Heart right ventricle (tissue), 16 donors: ENCODE data around the gene UBTD1. TPM values are rescaled to one million over a fixed set of nuclear protein-coding genes. Genes with fewer than 3 reads are reported as not detected.

Experiments used
- ATAC-seq, 8 donors: fragments of 200-7000 bp; cut with Tn5 transposase; one replicate each; pipeline ENCODE4 v1.9.1; 2020; ENCODE audit warnings: mild to moderate bottlenecking in 8 of 8, moderate library complexity in 8 of 8, moderate number of reproducible peaks in 1 of 8
- DNase-seq, 2 donors: peaks; one replicate each; pipeline ENCODE4 v3.0.0-alpha.2; 2020
- H3K27ac ChIP-seq, 10 donors: fragments of 200-600 bp; sonication (generic) in 2 of 10; one replicate each; pipeline versions ENCODE4 v1.5.0 to v1.8.0; 2020 to 2022; ENCODE audit warnings: mild to moderate bottlenecking in 3 of 10
- H3K27me3 ChIP-seq, 7 donors: fragments of 200-600 bp; one replicate each; pipeline ENCODE4 v1.8.0; 2021 to 2022; ENCODE audit warnings: mild to moderate bottlenecking in 2 of 7
- H3K36me3 ChIP-seq, 9 donors: fragments of 200-600 bp; sonication (generic) in 1 of 9; one replicate each; pipeline versions ENCODE4 v1.5.0 to v1.8.0; 2020 to 2022; ENCODE audit warnings: mild to moderate bottlenecking in 2 of 9
- H3K4me1 ChIP-seq, 9 donors: fragments of 200-600 bp; sonication (generic) in 1 of 9; one replicate each; pipeline versions ENCODE4 v1.5.0 to v1.8.0; 2020 to 2022; ENCODE audit warnings: mild to moderate bottlenecking in 4 of 9
- H3K4me3 ChIP-seq, 10 donors: fragments of 200-600 bp; sonication (generic) in 2 of 10; one replicate each; pipeline versions ENCODE4 v1.5.0 to v1.8.0; 2020 to 2022; ENCODE audit warnings: mild to moderate bottlenecking in 7 of 10, moderate library complexity in 2 of 10
- H3K9me3 ChIP-seq, 11 donors: fragments of 200-600 bp in 10 of 11; sonication (generic) in 2 of 11; one replicate each; pipeline versions ENCODE4 v1.5.0 to v1.8.0; 2013 to 2022; ENCODE audit warnings: mild to moderate bottlenecking in 2 of 11, control low read depth in 1 of 11, moderate library complexity in 1 of 11
- CTCF ChIP-seq, 9 donors: fragments of 200-600 bp; sonication (generic) in 2 of 9; IDR thresholded peaks; one replicate each; pipeline versions ENCODE4 v1.5.0 to v1.8.0; 2021 to 2022; ENCODE audit warnings: antibody characterized with exemption in 9 of 9, mild to moderate bottlenecking in 5 of 9, moderate library complexity in 1 of 9
- WGBS, 2 donors: extraction: QIAGEN DNeasy Blood & Tissue Kit; methylation state at CpG; one replicate each; pipeline ENCODE4 v1.1.7; 2013; ENCODE audit warnings: inconsistent platforms in 1 of 2; 5-methylcytosine and 5-hydroxymethylcytosine counted together
- intact Hi-C, 10 donors: fragments of 100-400 bp; cut with DNase I; formaldehyde crosslinking; loops; one replicate each; pipeline versions ENCODE4 v1.11.1 to v1.14.2; 2022
- polyA plus RNA-seq, 2 donors: library from polyadenylated mRNA; stranded (reverse); fragments of 200-250 nt; gene quantifications; one replicate each; pipeline ENCODE4 v1.2.3, GENCODE V29; 2013
- total RNA-seq, 10 donors: library from RNA; stranded (reverse); fragmentation: NEBNext Ultra II Directional in 3 of 10; extraction: Animal tissue kit (Norgen Biotek cat#: 25700) in 3 of 10; gene quantifications; one replicate each; pipeline versions ENCODE4 v1.2.1 to v1.2.4, GENCODE V29; 2021 to 2023
- donor health status: Arrhythmogenic right ventricular cardiomyopathy.
- donor health status: ischemic (EF 13 %, LVEDD 7.1; RV severe dilation, severe dysfunction).
- donor health status: healthy with polysubstance abuse.
- donor health status: DM: no; HTN: yes; CAD: no.
- donor health status: DM: no; HTN: no; CAD: no.
- donor health status: ischemic (EF 25% LVEDD 6.9; RV normal size, moderate dysfunction).
- donor health status: ischemic (EF 25% LVEDD 5.7; RV mildly dilated, moderate dysfunction).
- donor health status: healthy.
- donor health status: DM: yes; HTN: yes; CAD: no.
- donor health status: Ischemic cardiomyopathy.
- donor health status: ischemic (EF 35%, LVEDD 5.7; RV mildly dilated, moderate dysfunction).
- donor health status: nonischemic (EF 11% LVEDD 7.7; RV severe dilation, severe dysfunction).
- donor health status: DM: yes; HTN: yes; CAD: no.
- donor health status: PGD.
- donor health status: ischemic (EF 29% LVEDD 5.4; RV normal size, mild dysfunction).
- donor health status: nonischemic (EF 23%, LVEDD 6.1; RV moderate dilation, normal function).

UBTD1 gene
- total and polyA plus RNA-seq, 12 donors: 13.6 to 56.0 (median 21.3) TPM

GRCh38 chr10:97483506-97483905 is 15.2 kb upstream of the UBTD1 start:
- Histone ChIP-seq H3K36me3 (peaks cover 0 to 72% (median 30%) of the 10 kb centered on the region in 9 donors), H3K27me3 (no peaks in the 10 kb centered on the region), H3K4me1 (peaks cover 0 to 45% (median 10%) of the 10 kb centered on the region in 9 donors), H3K27ac (peak overlapping the region in 3 of 10 donors; percentile 9 to 61 (median 52)), H3K9me3 (no peaks in the 10 kb centered on the region), H3K4me3 (no peak overlapping the region)
- intact Hi-C loops: no loop called here
- WGBS, 2 donors: 71 to 73% methylated on average over 3 of the region's 3 CpGs
- DNase-seq: no peak
- ATAC-seq: peak in 4 of 8 donors; percentile 35 to 47 (median 42)
- no peak for TF ChIP-seq CTCF (IDR thresholded peaks at IDR 0.05)

DNA sequence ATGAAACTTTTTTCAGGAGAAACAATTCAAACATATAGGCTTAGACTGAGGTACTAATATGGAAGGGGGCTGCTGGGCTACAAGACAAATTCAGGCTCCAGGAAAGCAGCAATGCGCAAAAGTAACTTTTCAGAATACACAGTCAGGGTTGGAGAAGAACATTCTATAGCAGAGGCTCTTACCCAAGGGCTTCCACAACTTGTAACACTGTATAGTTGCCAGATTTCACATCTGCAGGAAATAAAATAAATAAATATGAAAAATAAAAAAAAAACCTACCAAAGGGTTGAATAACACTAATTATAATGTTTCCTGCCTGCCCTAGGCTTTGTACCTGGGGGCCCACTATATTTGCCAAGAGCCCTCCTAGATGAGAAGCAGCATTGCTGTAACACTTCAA is 14.8 kb upstream of the UBTD1 start:
- H3K27ac ChIP-seq: peak overlapping the region in 4 of 10 donors; percentile 3 to 61 (median 30)

DNA sequence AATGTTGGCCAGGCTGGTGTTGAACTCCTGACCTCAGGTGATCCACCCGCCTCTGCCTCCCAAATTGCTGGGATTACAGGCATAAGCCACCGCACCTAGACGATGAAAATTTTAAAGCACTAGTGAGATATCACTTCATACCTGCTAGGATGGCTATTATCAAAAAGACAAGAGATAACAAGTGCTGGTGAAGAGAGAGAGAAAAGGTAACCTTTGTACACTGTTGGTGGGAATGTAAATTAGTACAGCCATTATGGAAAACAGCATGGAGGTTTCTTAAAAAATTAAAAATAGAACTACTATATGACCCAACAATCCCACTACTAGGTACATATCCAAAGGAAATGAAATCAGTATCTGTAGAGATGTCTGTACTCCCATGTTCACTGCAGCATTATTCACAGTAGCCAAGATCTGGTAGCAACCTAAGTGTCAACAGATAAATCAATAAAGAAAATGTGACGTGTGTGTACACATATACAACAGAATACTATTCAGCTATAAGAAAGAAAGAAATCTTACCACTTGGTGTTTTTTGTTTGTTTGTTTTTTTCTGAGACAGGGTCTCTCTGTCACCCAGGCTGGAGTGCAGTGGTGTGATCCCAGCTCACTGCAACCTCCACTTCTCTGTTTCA is 13.0 kb upstream of the UBTD1 start:
- no peaks in the 10 kb centered on the region for H3K27me3 ChIP-seq
- TF ChIP-seq CTCF (IDR thresholded peaks at IDR 0.05): no peak
- intact Hi-C loops: no loop called here

More for the DNA sequence above, 14.8 kb upstream of the UBTD1 start:
- no peak for DNase-seq
- intact Hi-C loops: no loop called here
- peaks cover 0 to 49% (median 14%) of the 10 kb centered on the region in 9 donors for H3K4me1 ChIP-seq
- no peak overlapping the region for H3K4me3 ChIP-seq
- H3K9me3 ChIP-seq: no peaks in the 10 kb centered on the region
- 95 to 100% methylated on average over 1 of the region's 1 CpG for WGBS, 2 donors
- H3K27me3 ChIP-seq: no peaks in the 10 kb centered on the region
- no peak for TF ChIP-seq CTCF (IDR thresholded peaks at IDR 0.05)
- peaks cover 0 to 68% (median 28%) of the 10 kb centered on the region in 9 donors for H3K36me3 ChIP-seq
- no peak for ATAC-seq

DNA sequence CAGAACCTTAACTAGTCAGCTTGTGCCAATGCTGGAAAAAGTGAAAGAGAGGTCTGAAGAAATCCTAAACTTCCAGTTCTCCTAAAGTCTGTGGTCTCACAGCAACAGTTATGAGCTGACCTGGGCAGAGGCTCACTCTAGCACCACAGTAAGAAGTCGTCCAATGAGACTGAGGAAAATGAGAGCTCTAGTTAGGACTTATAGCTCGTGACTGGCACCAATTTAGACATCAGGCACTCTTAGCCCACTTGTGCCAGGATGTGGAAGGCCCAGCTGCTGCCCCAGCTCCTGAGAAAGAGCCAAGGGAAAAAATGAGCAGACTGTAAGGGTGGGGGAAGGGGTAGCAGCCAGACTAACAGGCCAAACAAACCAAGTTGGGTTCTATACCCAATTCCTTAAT is 8.1 kb upstream of the UBTD1 start:
- H3K4me1 ChIP-seq: peaks cover 5 to 83% (median 53%) of the 10 kb centered on the region in 9 donors
- peak overlapping the region in 9 of 10 donors; percentile 37 to 88 (median 75) for H3K27ac ChIP-seq

More for the DNA sequence above, 13.0 kb upstream of the UBTD1 start:
- 75 to 80% methylated on average over 4 of the region's 4 CpGs for WGBS, 2 donors
- Histone ChIP-seq H3K4me1 (peaks cover 0 to 68% (median 30%) of the 10 kb centered on the region in 9 donors), H3K4me3 (no peak overlapping the region), H3K9me3 (no peaks in the 10 kb centered on the region), H3K36me3 (peaks cover 0 to 49% (median 10%) of the 10 kb centered on the region in 9 donors), H3K27ac (no peak overlapping the region)
- ATAC-seq: no peak
- no peak for DNase-seq

More for the DNA sequence above, 8.1 kb upstream of the UBTD1 start:
- no peak for TF ChIP-seq CTCF (IDR thresholded peaks at IDR 0.05)
- Histone ChIP-seq H3K4me3 (no peak overlapping the region), H3K27me3 (no peaks in the 10 kb centered on the region), H3K36me3 (peaks cover 0 to 21% (median 0%) of the 10 kb centered on the region in 9 donors), H3K9me3 (no peaks in the 10 kb centered on the region)
- 56 to 59% methylated on average over 2 of the region's 2 CpGs for WGBS, 2 donors
- DNase-seq (peak in 1 of 2 donors; percentile 54), ATAC-seq (peak; percentile 78 to 92 (median 87))
- intact Hi-C loops: loop anchor here in 2 of 10 donors (5.0 to 10.0 kb wide), 2 partner anchors 124 to 693 kb away; no protein-coding TSS in a partner anchor
